ENCODE measurements around the gene EPHA4. TPM values are rescaled to one million over a fixed set of nuclear protein-coding genes. Genes with fewer than 3 reads are reported as not detected.

The EPHA4 gene
- total RNA-seq, 1 experiment from 2014 or later: 20.2 TPM

DNA sequence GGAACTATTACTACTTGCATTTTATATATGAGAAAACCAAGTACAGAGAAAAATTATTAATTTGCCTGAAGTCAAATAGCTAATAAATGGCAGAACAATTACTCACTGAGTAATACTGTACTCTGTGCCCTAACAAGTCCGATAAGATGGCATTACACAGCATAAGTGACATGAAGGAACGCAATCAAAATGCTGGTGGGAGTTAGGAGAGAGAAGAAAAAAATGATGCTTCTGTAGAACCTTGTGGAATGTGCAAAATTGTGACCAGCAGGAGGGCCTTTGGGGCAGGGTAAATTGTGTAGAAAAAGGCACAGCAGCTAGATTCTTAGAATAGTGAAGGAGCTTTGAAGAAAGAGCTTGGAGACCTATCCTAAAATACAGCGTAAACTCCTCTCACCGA, 32.9 kb downstream of the EPHA4 start:
- H3K36me3 ChIP-seq (replicated peaks; ENCODE audit: control insufficient read depth, insufficient read depth, low read length): no peaks in the 10 kb centered on the region
- no peak overlapping the region for H3K4me3 ChIP-seq (ENCODE audit: insufficient read depth, low read depth, low read length)
- no peaks in the 10 kb centered on the region for H3K27me3 ChIP-seq (ENCODE audit: control insufficient read depth, insufficient read depth, low read length)
- no peak for DNase-seq

- H3K27me3 ChIP-seq (ENCODE audit: control insufficient read depth, insufficient read depth, low read length): no peaks in the 10 kb centered on the region
- no peak for DNase-seq
- H3K36me3 ChIP-seq (replicated peaks; ENCODE audit: control insufficient read depth, insufficient read depth, low read length): no peaks in the 10 kb centered on the region
- H3K4me3 ChIP-seq (ENCODE audit: insufficient read depth, low read depth, low read length): no peak overlapping the region
Observed at GRCh38 chr2:221535824-221536223, 36.3 kb downstream of the EPHA4 start.

- H3K36me3 ChIP-seq (replicated peaks; ENCODE audit: control insufficient read depth, insufficient read depth, low read length): no peaks in the 10 kb centered on the region
- no peak overlapping the region for H3K4me3 ChIP-seq (ENCODE audit: insufficient read depth, low read depth, low read length)
- H3K27me3 ChIP-seq (ENCODE audit: control insufficient read depth, insufficient read depth, low read length): no peaks in the 10 kb centered on the region
- no peak for DNase-seq
Observed at GRCh38 chr2:221533299-221533698, 38.8 kb downstream of the EPHA4 start.

DNA sequence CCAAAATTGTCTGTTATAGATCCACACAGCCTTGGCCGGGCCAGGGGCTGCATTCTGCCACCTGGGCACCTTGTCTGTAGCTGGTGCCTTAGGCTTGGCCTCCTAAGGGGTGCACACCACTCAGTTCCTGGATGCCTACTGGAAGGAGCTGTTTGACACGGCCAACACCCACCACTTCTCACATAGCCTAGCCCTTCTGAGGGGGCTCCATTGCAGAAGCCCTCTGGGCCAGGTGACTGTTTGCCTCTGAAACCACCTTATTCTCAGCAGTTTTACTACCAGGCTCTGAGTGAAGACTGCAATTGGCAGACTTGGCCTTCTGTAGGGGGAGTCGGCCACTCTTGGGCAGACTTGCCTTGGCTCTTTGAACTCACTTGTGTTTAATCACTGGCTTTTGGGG, 39.5 kb downstream of the EPHA4 start:
- Histone ChIP-seq H3K36me3 (replicated peaks; ENCODE audit: control insufficient read depth, insufficient read depth, low read length) (no peaks in the 10 kb centered on the region), H3K4me3 (ENCODE audit: insufficient read depth, low read depth, low read length) (no peak overlapping the region), H3K27me3 (ENCODE audit: control insufficient read depth, insufficient read depth, low read length) (no peaks in the 10 kb centered on the region)
- DNase-seq: no peak

- H3K36me3 ChIP-seq (replicated peaks; ENCODE audit: control insufficient read depth, insufficient read depth, low read length): no peaks in the 10 kb centered on the region
- H3K4me3 ChIP-seq (ENCODE audit: insufficient read depth, low read depth, low read length): no peak overlapping the region
- no peak for DNase-seq
- no peaks in the 10 kb centered on the region for H3K27me3 ChIP-seq (ENCODE audit: control insufficient read depth, insufficient read depth, low read length)
Observed at GRCh38 chr2:221530653-221531037, 41.5 kb downstream of the EPHA4 start.

DNA sequence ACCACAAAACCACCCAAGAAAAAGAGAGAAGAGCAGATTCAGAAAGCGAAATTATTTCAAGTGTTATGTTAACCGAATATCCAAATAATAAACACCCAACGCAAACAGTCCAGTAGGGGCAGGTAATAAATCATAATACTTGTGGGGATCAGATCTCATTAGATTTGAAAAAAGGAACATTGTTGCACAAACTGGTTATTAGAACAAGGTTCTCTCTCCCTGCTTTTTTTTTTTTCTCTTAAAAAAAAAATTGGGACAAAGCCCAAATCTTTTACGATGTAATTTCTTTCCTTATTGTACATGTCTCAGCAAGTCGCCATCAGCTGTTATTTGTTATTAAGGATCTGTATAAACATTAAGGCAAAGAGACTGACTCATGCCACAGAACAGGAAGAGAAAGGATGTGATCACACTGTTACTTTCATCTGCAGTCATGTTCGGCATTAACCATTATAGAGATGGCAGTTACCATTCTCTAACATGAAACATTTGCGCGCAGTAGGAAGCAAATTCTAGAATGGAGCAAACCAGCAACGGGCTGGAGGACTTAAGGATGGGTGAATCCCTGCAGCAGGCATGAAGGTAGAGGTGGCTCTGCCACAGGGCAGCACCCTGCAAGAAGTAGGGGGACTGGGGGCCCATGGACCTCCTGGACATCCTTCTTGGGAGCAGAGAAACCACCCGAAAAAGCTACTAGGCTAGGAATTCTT, 42.0 kb downstream of the EPHA4 start:
- DNase-seq: no peak
- Histone ChIP-seq H3K36me3 (replicated peaks; ENCODE audit: control insufficient read depth, insufficient read depth, low read length) (no peaks in the 10 kb centered on the region), H3K27me3 (ENCODE audit: control insufficient read depth, insufficient read depth, low read length) (no peaks in the 10 kb centered on the region), H3K4me3 (ENCODE audit: insufficient read depth, low read depth, low read length) (no peak overlapping the region)

GRCh38 chr2:221529177-221529942, 42.7 kb downstream of the EPHA4 start:
- Histone ChIP-seq H3K27me3 (ENCODE audit: control insufficient read depth, insufficient read depth, low read length) (no peaks in the 10 kb centered on the region), H3K4me3 (ENCODE audit: insufficient read depth, low read depth, low read length) (no peak overlapping the region), H3K36me3 (replicated peaks; ENCODE audit: control insufficient read depth, insufficient read depth, low read length) (no peaks in the 10 kb centered on the region)
- no peak for DNase-seq

DNA sequence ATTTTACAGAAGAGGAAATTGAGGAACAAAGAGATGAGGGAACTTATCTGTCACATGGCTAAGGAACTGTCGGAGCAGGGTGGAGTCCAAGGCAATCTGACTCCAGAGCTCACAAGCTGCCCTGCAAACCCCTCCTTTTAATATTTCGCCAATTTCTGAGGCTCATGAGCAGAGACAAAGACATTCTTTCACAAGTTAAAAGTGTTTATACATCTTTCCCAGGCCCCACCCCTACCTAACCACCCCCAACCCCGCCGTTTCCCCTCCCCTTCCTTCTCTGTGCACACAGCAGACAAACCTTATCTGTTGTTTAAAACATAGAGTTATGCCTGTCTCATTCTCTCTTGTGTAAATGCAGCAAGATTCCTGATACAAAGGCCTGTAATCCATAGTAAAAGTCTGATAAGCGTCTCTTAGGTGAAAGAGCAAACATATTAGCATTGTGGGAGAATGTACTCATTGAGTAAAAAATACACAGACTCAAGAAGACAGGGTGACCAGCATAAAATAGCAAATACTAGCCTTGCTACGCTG, 44.3 kb downstream of the EPHA4 start:
- DNase-seq: no peak
- no peaks in the 10 kb centered on the region for H3K27me3 ChIP-seq (ENCODE audit: control insufficient read depth, insufficient read depth, low read length)
- no peak overlapping the region for H3K4me3 ChIP-seq (ENCODE audit: insufficient read depth, low read depth, low read length)
- no peaks in the 10 kb centered on the region for H3K36me3 ChIP-seq (replicated peaks; ENCODE audit: control insufficient read depth, insufficient read depth, low read length)

GRCh38 chr2:221524158-221524557, 47.9 kb downstream of the EPHA4 start:
- no peak overlapping the region for H3K4me3 ChIP-seq (ENCODE audit: insufficient read depth, low read depth, low read length)
- no peaks in the 10 kb centered on the region for H3K36me3 ChIP-seq (replicated peaks; ENCODE audit: control insufficient read depth, insufficient read depth, low read length)
- DNase-seq: no peak
- H3K27me3 ChIP-seq (ENCODE audit: control insufficient read depth, insufficient read depth, low read length): no peaks in the 10 kb centered on the region

- no peaks in the 10 kb centered on the region for H3K36me3 ChIP-seq (replicated peaks; ENCODE audit: control insufficient read depth, insufficient read depth, low read length)
- H3K4me3 ChIP-seq (ENCODE audit: insufficient read depth, low read depth, low read length): no peak overlapping the region
- H3K27me3 ChIP-seq (ENCODE audit: control insufficient read depth, insufficient read depth, low read length): no peaks in the 10 kb centered on the region
- no peak for DNase-seq
Observed at GRCh38 chr2:221521233-221521845, 50.8 kb downstream of the EPHA4 start.

DNA sequence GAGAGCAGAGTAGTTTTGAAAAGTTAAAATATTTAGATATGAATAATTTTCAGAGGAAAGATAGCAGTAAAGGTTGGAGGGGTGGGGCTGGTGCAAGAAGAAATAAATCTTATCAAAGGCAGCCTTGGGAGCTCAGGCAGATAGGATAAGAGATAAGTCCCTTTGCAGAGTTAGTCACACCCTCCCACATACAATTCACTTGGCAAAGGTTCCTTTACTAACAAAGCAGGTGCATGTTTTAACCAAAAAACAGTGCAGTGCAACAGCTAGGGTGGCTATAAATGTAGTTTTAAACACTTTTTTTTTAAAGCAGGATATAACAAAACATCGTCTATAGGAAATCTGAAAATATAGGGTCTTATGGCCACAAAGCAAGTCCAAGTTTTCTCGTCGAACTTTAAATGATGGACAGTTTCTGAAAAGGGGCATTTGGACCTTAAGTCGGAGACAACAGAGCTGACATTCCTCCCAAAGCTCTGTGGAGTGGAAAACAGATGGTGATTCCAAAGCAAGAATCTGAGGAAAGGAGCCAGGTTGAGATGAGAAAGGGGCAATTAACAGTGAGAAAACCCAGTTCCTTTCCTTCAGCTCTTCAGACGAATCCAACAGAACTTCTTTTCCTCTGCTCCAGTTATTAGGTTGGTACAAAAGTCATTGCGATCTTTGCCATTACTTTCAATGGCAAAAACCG, 53.0 kb downstream of the EPHA4 start:
- H3K27me3 ChIP-seq (ENCODE audit: control insufficient read depth, insufficient read depth, low read length): no peaks in the 10 kb centered on the region
- no peaks in the 10 kb centered on the region for H3K36me3 ChIP-seq (replicated peaks; ENCODE audit: control insufficient read depth, insufficient read depth, low read length)
- H3K4me3 ChIP-seq (ENCODE audit: insufficient read depth, low read depth, low read length): no peak overlapping the region
- DNase-seq: no peak

DNA sequence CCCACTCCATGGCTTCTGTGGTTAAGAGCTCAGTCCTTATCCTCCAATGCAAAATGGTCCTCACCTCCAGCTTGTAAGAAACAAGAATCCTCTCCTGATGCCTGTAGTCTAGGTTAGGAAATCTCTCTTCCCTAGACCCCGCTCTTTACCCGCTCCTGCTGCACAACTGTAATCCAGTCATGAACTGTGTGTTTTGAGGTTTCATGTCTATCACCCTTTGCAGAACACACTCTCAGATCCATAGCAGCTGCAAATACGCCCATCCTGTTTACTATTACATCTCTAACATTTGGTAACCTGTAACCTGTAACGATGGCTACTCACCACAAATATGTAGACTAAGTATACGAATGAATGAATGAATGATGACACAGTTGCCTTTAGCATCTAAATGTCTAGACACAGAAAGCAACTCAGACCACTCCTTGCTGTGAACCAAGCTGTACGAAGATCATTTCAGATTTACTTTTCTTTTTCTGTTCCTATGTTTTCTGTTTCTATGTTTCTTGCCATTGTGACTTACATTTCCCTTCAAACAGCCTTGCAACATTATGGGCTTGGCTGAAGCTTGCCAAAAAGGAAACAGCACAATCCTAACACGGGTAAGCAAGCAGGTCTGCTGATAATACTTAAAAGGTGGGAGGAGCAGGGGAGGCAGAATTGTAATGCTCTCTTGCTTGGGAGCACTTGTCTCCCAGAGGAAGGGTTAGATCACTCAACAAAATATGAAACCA, 53.7 kb downstream of the EPHA4 start:
- DNase-seq: no peak
- Histone ChIP-seq H3K36me3 (replicated peaks; ENCODE audit: control insufficient read depth, insufficient read depth, low read length) (no peaks in the 10 kb centered on the region), H3K4me3 (ENCODE audit: insufficient read depth, low read depth, low read length) (no peak overlapping the region), H3K27me3 (ENCODE audit: control insufficient read depth, insufficient read depth, low read length) (no peaks in the 10 kb centered on the region)

DNA sequence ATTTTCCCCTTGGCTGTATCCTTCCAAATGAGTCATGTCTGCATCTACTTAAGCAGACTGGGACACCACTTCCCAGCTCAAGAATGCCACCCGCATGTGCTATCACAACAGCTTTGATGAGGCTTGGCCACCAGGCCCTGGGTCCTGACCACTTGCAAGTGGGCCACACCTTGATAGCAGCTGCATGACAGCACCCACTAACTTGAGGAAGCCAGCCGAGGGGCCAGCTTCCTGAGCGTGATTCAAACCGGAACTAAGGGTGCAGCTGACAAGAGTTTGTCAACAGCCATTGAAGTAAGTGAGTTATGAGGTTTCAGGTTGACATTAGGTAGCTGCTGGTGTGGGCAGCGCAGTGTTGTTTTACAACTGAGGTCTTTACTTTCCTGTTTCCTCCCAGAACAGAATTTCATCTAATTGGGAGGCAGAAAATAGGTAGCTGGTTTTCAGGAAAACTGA, 54.4 kb downstream of the EPHA4 start:
- Histone ChIP-seq H3K36me3 (replicated peaks; ENCODE audit: control insufficient read depth, insufficient read depth, low read length) (no peaks in the 10 kb centered on the region), H3K4me3 (ENCODE audit: insufficient read depth, low read depth, low read length) (no peak overlapping the region), H3K27me3 (ENCODE audit: control insufficient read depth, insufficient read depth, low read length) (no peaks in the 10 kb centered on the region)
- no peak for DNase-seq

GRCh38 chr2:221517146-221517695, 54.9 kb downstream of the EPHA4 start:
- Histone ChIP-seq H3K27me3 (ENCODE audit: control insufficient read depth, insufficient read depth, low read length) (no peaks in the 10 kb centered on the region), H3K4me3 (ENCODE audit: insufficient read depth, low read depth, low read length) (no peak overlapping the region), H3K36me3 (replicated peaks; ENCODE audit: control insufficient read depth, insufficient read depth, low read length) (no peaks in the 10 kb centered on the region)
- no peak for DNase-seq
